Smooth muscle cell (in vitro differentiated cells): ENCODE measurements around the gene DCST1. TPM values are rescaled to one million over a fixed set of nuclear protein-coding genes. Genes with fewer than 3 reads are reported as not detected.

ENCODE experiments used
- DNase-seq: peaks from one replicate; lab custom pipeline; 2025; ENCODE audit not compliant: unreplicated experiment; lab: John Stamatoyannopoulos, UW
- H2AFZ ChIP-seq: fragments of 200-600 bp; sonication (generic); 2 replicates; pipeline ENCODE4 v1.6.0; 2016; ENCODE audit warnings: antibody characterized with exemption, low read depth, mild to moderate bottlenecking
- H3F3A ChIP-seq: fragments of 200-600 bp; sonication (generic); 2 replicates; pipeline ENCODE4 v1.6.0; 2017; ENCODE audit warnings: antibody characterized with exemption, low read depth
- H3K27ac ChIP-seq: fragments of 200-600 bp; sonication (generic); 2 replicates; pipeline ENCODE4 v1.5.1; 2016; ENCODE audit warnings: low read depth, mild to moderate bottlenecking
- H3K27me3 ChIP-seq: fragments of 200-600 bp; sonication (generic); 2 replicates; pipeline ENCODE4 v1.6.1; 2016; ENCODE audit warnings: low read depth, mild to moderate bottlenecking
- H3K36me3 ChIP-seq: fragments of 200-600 bp; sonication (generic); 2 replicates; pipeline ENCODE4 v1.5.1; 2016; ENCODE audit warnings: low read depth
- H3K4me1 ChIP-seq: fragments of 200-600 bp; sonication (generic); 2 replicates; pipeline ENCODE4 v1.5.1; 2016; ENCODE audit warnings: low read depth
- H3K4me2 ChIP-seq: fragments of 200-600 bp; sonication (generic); 2 replicates; pipeline ENCODE4 v1.6.0; 2016; ENCODE audit warnings: mild to moderate bottlenecking
- H3K4me3 ChIP-seq: fragments of 200-600 bp; sonication (generic); 2 replicates; pipeline ENCODE4 v1.5.1; 2016; ENCODE audit warnings: mild to moderate bottlenecking
- H3K79me2 ChIP-seq: fragments of 200-600 bp; sonication (generic); 2 replicates; pipeline ENCODE4 v1.6.0; 2016; ENCODE audit warnings: low read depth, mild to moderate bottlenecking
- H3K9ac ChIP-seq: fragments of 200-600 bp; sonication (generic); 2 replicates; pipeline ENCODE4 v1.6.0; 2016; ENCODE audit warnings: low read depth
- H3K9me3 ChIP-seq: fragments of 200-600 bp; sonication (generic); replicated peaks from 2 replicates; pipeline ENCODE4 v1.5.1; 2016; ENCODE audit warnings: low read depth
- H4K20me1 ChIP-seq: fragments of 200-600 bp; sonication (generic); 2 replicates; pipeline ENCODE4 v1.6.0; 2016; ENCODE audit warnings: low read depth
- WGBS: methylation state at CpG from one replicate; pipeline ENCODE4 v1.1.7; 2016; ENCODE audit warnings: low lambda C conversion rate; 5-methylcytosine and 5-hydroxymethylcytosine counted together
- polyA plus RNA-seq: library from polyadenylated mRNA; unstranded; fragments of >200 nt; fragmentation: Nextera tagmentation; extraction: Ambion mirVana; gene quantifications from 2 replicates; pipeline ENCODE4 v1.2.1, GENCODE V29; 2016
- total RNA-seq: library from RNA; depleted of rRNA; stranded (reverse); fragments of >200 nt; gene quantifications from 2 replicates; pipeline ENCODE4 v1.2.3, GENCODE V29; 2014
- TF ChIP-seq, protein P1 (sequence below): fragments of 200-600 bp; sonication (generic); IDR thresholded peaks from 2 replicates; pipeline ENCODE4 v1.5.1; 2017; ENCODE audit warnings: borderline replicate concordance, mild to moderate bottlenecking, antibody characterized with exemption; ENCODE audit not compliant: insufficient read depth, poor library complexity, severe bottlenecking

Gene DCST1
- total and polyA plus RNA-seq, 2 experiments from 2014 or later = not detected

DNA sequence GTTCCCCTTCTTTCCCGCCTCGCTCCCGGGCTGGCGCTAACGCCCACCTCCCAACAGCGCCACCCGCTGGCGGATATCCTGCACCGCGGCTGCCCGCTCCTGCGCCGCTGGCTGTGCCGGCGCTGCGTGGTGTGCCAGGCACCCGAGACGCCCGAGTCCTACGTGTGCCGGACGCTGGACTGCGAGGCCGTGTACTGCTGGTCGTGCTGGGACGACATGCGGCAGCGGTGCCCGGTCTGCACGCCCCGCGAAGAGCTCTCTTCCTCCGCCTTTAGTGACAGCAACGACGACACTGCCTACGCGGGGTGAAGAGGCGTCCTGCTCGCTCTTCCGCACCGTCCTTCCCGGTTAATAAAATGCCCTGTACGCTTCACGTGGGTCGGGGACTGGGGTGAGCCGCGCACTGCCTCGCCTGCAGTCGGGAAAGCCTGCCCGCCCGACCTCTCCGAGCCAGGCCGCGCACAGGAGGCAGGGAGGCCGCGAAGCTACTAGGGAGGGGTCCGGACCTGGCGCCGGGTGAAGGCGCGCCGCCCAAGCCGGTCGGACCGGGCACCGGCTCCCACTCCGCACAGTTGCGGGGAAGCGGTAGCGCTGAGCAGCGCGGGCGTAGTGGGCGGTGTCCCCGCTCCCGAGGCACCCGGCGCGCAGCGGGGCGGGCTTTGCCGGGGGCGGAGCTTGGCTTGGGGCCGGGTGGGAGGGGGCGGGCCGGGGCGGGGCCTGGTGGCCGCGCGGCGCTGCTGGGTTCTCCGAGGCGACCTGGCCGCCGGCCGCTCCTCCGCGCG, 17.1 kb downstream of the DCST1 start, which contains the start of gene ADAM15:
Gene ADAM15, plus strand, starts transcription at position 757 of the 782 bp plus-strand sequence. CDS start 71 bp downstream, outside the sequence.
- Histone ChIP-seq H3K4me3 (peak within 1 kb of the TSS; percentile 85), H2AFZ (peak within 1 kb of the TSS; percentile 94), H3K79me2 (no peaks in the 10 kb centered on the region), H3K36me3 (no peaks in the 10 kb centered on the region), H4K20me1 (no peaks in the 10 kb centered on the region), H3K9me3 (no peaks in the 10 kb centered on the region), H3K9ac (peak within 1 kb of the TSS; percentile 54), H3K4me1 (peaks cover 21% of the 10 kb centered on the region), H3K4me2 (peak within 1 kb of the TSS; percentile 90), H3F3A (peaks cover 9% of the 10 kb centered on the region), H3K27ac (peak within 1 kb of the TSS; percentile 47), H3K27me3 (peaks cover 5% of the 10 kb centered on the region)
- DNase-seq = peak; percentile 81
- TF ChIP-seq, protein P1, sequence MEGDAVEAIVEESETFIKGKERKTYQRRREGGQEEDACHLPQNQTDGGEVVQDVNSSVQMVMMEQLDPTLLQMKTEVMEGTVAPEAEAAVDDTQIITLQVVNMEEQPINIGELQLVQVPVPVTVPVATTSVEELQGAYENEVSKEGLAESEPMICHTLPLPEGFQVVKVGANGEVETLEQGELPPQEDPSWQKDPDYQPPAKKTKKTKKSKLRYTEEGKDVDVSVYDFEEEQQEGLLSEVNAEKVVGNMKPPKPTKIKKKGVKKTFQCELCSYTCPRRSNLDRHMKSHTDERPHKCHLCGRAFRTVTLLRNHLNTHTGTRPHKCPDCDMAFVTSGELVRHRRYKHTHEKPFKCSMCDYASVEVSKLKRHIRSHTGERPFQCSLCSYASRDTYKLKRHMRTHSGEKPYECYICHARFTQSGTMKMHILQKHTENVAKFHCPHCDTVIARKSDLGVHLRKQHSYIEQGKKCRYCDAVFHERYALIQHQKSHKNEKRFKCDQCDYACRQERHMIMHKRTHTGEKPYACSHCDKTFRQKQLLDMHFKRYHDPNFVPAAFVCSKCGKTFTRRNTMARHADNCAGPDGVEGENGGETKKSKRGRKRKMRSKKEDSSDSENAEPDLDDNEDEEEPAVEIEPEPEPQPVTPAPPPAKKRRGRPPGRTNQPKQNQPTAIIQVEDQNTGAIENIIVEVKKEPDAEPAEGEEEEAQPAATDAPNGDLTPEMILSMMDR = peak; percentile 96
- under 1% methylated on average over 75 of the region's 99 CpGs for WGBS

DNA sequence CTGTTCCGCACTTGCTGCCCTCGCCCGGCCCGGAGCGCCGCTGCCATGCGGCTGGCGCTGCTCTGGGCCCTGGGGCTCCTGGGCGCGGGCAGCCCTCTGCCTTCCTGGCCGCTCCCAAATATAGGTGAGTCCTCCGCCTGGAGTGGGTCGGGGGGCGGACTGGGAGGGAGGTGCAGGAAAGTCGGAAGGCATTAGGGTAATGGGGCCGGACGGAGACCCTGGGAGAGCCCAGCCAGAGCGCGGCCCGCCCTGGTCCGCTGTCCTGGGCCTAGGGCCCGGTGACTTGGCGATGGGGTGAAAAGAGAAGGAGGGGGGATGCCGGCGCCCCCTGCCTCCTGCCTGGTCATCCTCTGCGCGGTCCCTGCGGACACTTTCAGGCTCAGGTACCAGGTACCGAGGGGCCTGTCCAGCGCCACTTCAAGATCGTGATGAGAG, 17.7 kb downstream of the DCST1 start:
- Histone ChIP-seq H2AFZ (peak overlapping the region; percentile 90), H3K9me3 (no peaks in the 10 kb centered on the region), H3K27me3 (peaks cover 5% of the 10 kb centered on the region), H3K4me1 (peaks cover 21% of the 10 kb centered on the region), H3K27ac (no peak overlapping the region), H3K4me2 (peak overlapping the region; percentile 90), H3K36me3 (no peaks in the 10 kb centered on the region), H3K79me2 (no peaks in the 10 kb centered on the region), H3F3A (peaks cover 9% of the 10 kb centered on the region), H4K20me1 (no peaks in the 10 kb centered on the region), H3K9ac (peak overlapping the region; percentile 54), H3K4me3 (peak overlapping the region; percentile 85)
- WGBS = 1% methylated on average over 21 of the region's 31 CpGs
- peak; percentile 49 for DNase-seq
- TF ChIP-seq, protein P1 = no peak

DNA sequence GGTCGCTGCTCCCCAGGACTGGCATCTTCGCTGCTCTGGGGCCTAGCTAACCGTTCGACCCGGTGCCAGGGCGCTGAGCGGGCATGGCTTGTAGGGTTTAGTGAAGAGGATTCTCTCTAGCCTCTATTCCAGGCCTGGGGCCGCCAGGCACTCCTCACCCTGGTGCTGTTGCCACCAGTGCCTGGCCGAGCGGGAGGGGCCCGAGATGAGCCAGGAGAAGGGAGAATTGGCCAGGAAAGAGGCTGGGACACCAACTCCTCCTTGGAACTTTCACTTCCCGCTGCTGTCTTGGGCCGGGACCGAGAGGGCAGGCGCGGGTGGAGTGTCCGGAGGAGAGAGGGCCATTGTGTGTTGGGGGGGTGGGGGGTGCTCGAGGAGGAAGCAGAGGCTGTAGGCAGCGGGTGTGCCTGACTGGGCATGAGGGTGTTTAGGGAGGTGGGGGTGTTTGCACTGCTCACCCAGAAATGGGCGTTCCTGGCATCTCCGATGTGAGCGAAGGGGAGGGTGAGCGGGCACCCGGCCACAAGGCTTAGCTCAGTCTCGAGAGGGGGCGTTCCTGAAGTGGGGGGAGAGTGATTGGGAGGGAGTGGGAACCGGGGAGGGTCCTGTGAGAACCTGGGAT, 18.3 kb downstream of the DCST1 start:
- Histone ChIP-seq H3K79me2 (no peaks in the 10 kb centered on the region), H3K27me3 (peaks cover 5% of the 10 kb centered on the region), H2AFZ (peak overlapping the region; percentile 90), H3K4me3 (peak overlapping the region; percentile 85), H3K9ac (no peak overlapping the region), H3F3A (peaks cover 9% of the 10 kb centered on the region), H3K27ac (no peak overlapping the region), H3K9me3 (no peaks in the 10 kb centered on the region), H4K20me1 (no peaks in the 10 kb centered on the region), H3K4me2 (peak overlapping the region; percentile 90), H3K4me1 (peaks cover 21% of the 10 kb centered on the region), H3K36me3 (no peaks in the 10 kb centered on the region)
- DNase-seq = peak; percentile 38
- WGBS = 10% methylated on average over 21 of the region's 27 CpGs
- TF ChIP-seq, protein P1 = no peak
